ENCODE results near the gene REPS1. TPM values are rescaled to one million over a fixed set of nuclear protein-coding genes. Genes with fewer than 3 reads are reported as not detected.

REPS1 gene
- total RNA-seq, 5 donors from 2014 or later (not counting 1 experiment from before 2014, with no cell fraction given), result 43.6 to 71.3 (median 46.5) TPM

DNA sequence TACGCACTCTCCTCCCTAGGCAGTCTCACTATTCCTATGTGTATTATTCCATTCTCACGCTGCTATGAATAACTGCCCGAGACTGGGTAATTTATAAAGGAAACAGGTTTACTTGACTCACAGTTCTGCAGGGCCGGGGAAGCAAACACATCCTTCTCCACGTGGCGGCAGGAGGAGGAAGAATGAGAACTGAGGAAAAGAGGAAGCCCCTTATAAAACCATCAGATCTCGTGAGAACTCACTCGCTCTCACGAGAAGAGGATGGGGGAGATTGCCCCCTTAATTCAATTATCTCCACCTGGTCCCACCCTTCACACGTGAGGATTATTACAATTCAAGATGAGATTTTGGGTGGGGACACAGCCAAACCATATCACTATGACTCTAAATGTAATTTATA, 130.3 kb downstream of the REPS1 start:
- ChIA-PET CTCF (interaction anchor here in 1 of 2 donors (0.6 kb wide), 1 partner anchor 19 kb away, joined by 4 read pairs; no protein-coding TSS in a partner anchor), POLR2A (no interaction called here)
- Histone ChIP-seq H3K36me3 (ENCODE audit: control insufficient read depth in 2 of 2, extremely low read depth in 1 of 2, insufficient read depth in 1 of 2, low read length in 1 of 2) (no peaks in the 10 kb centered on the region), H3K4me3 (ENCODE audit: control insufficient read depth in 1 of 2, extremely low read depth in 1 of 2, low read length in 1 of 2) (no peak overlapping the region), H3K4me1 (ENCODE audit: control insufficient read depth in 1 of 2, extremely low read depth in 1 of 2, insufficient read depth in 2 of 2, low read length in 2 of 2) (no peaks in the 10 kb centered on the region), H3K9me3 (no peaks in the 10 kb centered on the region), H3K27ac (ENCODE audit: low read length) (no peak overlapping the region), H3K27me3 (replicated peaks in 1 of 2; ENCODE audit: control insufficient read depth in 2 of 2, extremely low read depth in 1 of 2, insufficient read depth in 2 of 2, low read length in 1 of 2) (peaks cover 0 to 4% of the 10 kb centered on the region in 2 experiments)
- Mint-ChIP-seq H3K9me3 (no peaks in the 10 kb centered on the region), H3K27me3 (peaks cover 5 to 9% of the 10 kb centered on the region in 2 donors), H3K27ac (no peak overlapping the region), H3K4me1 (no peaks in the 10 kb centered on the region), H3K4me3 (no peak overlapping the region), H3K36me3 (no peaks in the 10 kb centered on the region)
- no peak for ATAC-seq (replicated peaks in 1 of 4)
- no peak for DNase-seq
- no CpG with 5 or more reads among the region's 10 CpGs for WGBS (ENCODE audit: insufficient coverage)

DNA sequence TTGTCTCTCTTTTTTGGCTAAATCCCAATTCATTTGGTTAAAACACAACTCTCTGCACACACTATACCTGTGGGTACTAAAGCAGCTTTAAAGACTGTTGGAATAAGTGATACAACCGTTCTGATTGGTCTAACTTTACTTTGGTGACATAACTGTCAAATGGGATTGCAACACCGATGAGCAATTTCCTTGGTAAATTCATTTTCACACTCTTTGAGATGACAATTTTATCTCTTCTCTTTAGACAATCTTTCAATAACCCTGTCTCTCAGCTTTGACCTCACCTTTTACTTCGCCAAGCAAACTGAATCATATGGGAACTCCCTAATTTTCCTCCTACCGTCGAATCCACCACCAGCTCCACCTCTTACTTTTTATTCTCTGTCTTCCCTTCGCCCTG, 131.4 kb downstream of the REPS1 start:
- Histone ChIP-seq H3K4me1 (ENCODE audit: control insufficient read depth in 1 of 2, extremely low read depth in 1 of 2, insufficient read depth in 2 of 2, low read length in 2 of 2) (no peaks in the 10 kb centered on the region), H3K9me3 (no peaks in the 10 kb centered on the region), H3K36me3 (ENCODE audit: control insufficient read depth in 2 of 2, extremely low read depth in 1 of 2, insufficient read depth in 1 of 2, low read length in 1 of 2) (no peaks in the 10 kb centered on the region), H3K27ac (ENCODE audit: low read length) (no peak overlapping the region), H3K4me3 (ENCODE audit: control insufficient read depth in 1 of 2, extremely low read depth in 1 of 2, low read length in 1 of 2) (no peak overlapping the region), H3K27me3 (replicated peaks in 1 of 2; ENCODE audit: control insufficient read depth in 2 of 2, extremely low read depth in 1 of 2, insufficient read depth in 2 of 2, low read length in 1 of 2) (peaks cover 0 to 7% of the 10 kb centered on the region in 2 experiments)
- ATAC-seq (replicated peaks in 1 of 4), result no peak
- POLR2A ChIA-PET, result no interaction called here
- no peaks in the 10 kb centered on the region for H3K9me3 Mint-ChIP-seq
- H3K36me3 Mint-ChIP-seq, result no peaks in the 10 kb centered on the region
- no peak overlapping the region for H3K27ac Mint-ChIP-seq
- CTCF ChIA-PET, result no interaction called here
- WGBS (ENCODE audit: insufficient coverage), result 67% methylated on average over 6 of the region's 6 CpGs
- no peaks in the 10 kb centered on the region for H3K4me1 Mint-ChIP-seq
- no peak for DNase-seq
- H3K4me3 Mint-ChIP-seq, result no peak overlapping the region
- H3K27me3 Mint-ChIP-seq, result peaks cover 0 to 11% of the 10 kb centered on the region in 2 donors

Other genes starting within 250 kb of the REPS1 start
- 10 to 100 TPM; 20.4 to 24.2 (median 23.3) TPM for gene CCDC28A, start 214.5 kb downstream of the REPS1 start, total RNA-seq
- under 1 TPM in 2 of 5 donors, not detected in 3; 0.06 TPM for gene ECT2L, start 192.2 kb downstream of the REPS1 start, total RNA-seq
- 10 to 100 TPM; 44.2 to 76.3 (median 71.5) TPM for gene ABRACL, start 40.5 kb upstream of the REPS1 start, total RNA-seq
- gene HECA, start 146.8 kb upstream of the REPS1 start, total RNA-seq, result 100 to 1,000 TPM; 125 to 137 (median 131) TPM

Data from T-cell (primary cell).